ENCODE data around the gene IL4. TPM values are rescaled to one million over a fixed set of nuclear protein-coding genes. Genes with fewer than 3 reads are reported as not detected.

IL4 gene
- total and polyA plus RNA-seq, 9 of the 15 experiments (the other 6 are each of a cell fraction or from before 2014, with no cell fraction given), result 0.22 to 0.62 TPM; not detected in 7

- peak; percentile 26; the same call in 1 of the 2 replicates for TF ChIP-seq EP300 (IDR thresholded peaks at IDR 0.05; ENCODE audit: low read length)
- no peak for TF ChIP-seq CHD1 (IDR thresholded peaks at IDR 0.05; ENCODE audit: low read length)
- TF ChIP-seq, protein P1, sequence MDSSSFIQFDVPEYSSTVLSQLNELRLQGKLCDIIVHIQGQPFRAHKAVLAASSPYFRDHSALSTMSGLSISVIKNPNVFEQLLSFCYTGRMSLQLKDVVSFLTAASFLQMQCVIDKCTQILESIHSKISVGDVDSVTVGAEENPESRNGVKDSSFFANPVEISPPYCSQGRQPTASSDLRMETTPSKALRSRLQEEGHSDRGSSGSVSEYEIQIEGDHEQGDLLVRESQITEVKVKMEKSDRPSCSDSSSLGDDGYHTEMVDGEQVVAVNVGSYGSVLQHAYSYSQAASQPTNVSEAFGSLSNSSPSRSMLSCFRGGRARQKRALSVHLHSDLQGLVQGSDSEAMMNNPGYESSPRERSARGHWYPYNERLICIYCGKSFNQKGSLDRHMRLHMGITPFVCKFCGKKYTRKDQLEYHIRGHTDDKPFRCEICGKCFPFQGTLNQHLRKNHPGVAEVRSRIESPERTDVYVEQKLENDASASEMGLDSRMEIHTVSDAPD (CRISPR knock-in tag; IDR thresholded peaks at IDR 0.05), result 0 out of 2 replicates have a peak, but pooled peaks have one; percentile 70
- no peak for TF ChIP-seq TFAM (CRISPR knock-in tag; conservative IDR thresholded peaks at IDR 0.05)
- peak; percentile 61; the same call in 1 of the 2 replicates for TF ChIP-seq JUNB (CRISPR knock-in tag; conservative IDR thresholded peaks at IDR 0.05)
- no peak for TF ChIP-seq NFYB (IDR thresholded peaks at IDR 0.05; ENCODE audit: extremely low read depth, insufficient read length)
- TF ChIP-seq SETDB1 (IDR thresholded peaks at IDR 0.05; ENCODE audit: low read length), result no peak
- TF ChIP-seq, protein P2, sequence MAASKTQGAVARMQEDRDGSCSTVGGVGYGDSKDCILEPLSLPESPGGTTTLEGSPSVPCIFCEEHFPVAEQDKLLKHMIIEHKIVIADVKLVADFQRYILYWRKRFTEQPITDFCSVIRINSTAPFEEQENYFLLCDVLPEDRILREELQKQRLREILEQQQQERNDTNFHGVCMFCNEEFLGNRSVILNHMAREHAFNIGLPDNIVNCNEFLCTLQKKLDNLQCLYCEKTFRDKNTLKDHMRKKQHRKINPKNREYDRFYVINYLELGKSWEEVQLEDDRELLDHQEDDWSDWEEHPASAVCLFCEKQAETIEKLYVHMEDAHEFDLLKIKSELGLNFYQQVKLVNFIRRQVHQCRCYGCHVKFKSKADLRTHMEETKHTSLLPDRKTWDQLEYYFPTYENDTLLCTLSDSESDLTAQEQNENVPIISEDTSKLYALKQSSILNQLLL (CRISPR knock-in tag; IDR thresholded peaks at IDR 0.05; ENCODE audit: borderline replicate concordance), result no peak
- peak; percentile 81 for TF ChIP-seq ZNF75A (CRISPR knock-in tag; IDR thresholded peaks at IDR 0.05)
- TF ChIP-seq IRF9 (tag; IDR thresholded peaks at IDR 0.05), result peak; percentile 98
- TF ChIP-seq CEBPB (tag; IDR thresholded peaks at IDR 0.05), result 0 out of 2 replicates have a peak, but pooled peaks have one; percentile 14
- TF ChIP-seq, protein P3, sequence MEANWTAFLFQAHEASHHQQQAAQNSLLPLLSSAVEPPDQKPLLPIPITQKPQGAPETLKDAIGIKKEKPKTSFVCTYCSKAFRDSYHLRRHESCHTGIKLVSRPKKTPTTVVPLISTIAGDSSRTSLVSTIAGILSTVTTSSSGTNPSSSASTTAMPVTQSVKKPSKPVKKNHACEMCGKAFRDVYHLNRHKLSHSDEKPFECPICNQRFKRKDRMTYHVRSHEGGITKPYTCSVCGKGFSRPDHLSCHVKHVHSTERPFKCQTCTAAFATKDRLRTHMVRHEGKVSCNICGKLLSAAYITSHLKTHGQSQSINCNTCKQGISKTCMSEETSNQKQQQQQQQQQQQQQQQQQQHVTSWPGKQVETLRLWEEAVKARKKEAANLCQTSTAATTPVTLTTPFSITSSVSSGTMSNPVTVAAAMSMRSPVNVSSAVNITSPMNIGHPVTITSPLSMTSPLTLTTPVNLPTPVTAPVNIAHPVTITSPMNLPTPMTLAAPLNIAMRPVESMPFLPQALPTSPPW (CRISPR knock-in tag; IDR thresholded peaks at IDR 0.05), result peak; percentile 40; the same call in 1 of the 2 replicates
- TF ChIP-seq DACH1 (IDR thresholded peaks at IDR 0.05; ENCODE audit: partially characterized antibody), result no peak
- TF ChIP-seq, protein P4, sequence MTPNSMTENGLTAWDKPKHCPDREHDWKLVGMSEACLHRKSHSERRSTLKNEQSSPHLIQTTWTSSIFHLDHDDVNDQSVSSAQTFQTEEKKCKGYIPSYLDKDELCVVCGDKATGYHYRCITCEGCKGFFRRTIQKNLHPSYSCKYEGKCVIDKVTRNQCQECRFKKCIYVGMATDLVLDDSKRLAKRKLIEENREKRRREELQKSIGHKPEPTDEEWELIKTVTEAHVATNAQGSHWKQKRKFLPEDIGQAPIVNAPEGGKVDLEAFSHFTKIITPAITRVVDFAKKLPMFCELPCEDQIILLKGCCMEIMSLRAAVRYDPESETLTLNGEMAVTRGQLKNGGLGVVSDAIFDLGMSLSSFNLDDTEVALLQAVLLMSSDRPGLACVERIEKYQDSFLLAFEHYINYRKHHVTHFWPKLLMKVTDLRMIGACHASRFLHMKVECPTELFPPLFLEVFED (CRISPR knock-in tag; conservative IDR thresholded peaks at IDR 0.05), result peak; percentile 92
- no peak for TF ChIP-seq EP400 (IDR thresholded peaks at IDR 0.05)
- TF ChIP-seq, protein P5, sequence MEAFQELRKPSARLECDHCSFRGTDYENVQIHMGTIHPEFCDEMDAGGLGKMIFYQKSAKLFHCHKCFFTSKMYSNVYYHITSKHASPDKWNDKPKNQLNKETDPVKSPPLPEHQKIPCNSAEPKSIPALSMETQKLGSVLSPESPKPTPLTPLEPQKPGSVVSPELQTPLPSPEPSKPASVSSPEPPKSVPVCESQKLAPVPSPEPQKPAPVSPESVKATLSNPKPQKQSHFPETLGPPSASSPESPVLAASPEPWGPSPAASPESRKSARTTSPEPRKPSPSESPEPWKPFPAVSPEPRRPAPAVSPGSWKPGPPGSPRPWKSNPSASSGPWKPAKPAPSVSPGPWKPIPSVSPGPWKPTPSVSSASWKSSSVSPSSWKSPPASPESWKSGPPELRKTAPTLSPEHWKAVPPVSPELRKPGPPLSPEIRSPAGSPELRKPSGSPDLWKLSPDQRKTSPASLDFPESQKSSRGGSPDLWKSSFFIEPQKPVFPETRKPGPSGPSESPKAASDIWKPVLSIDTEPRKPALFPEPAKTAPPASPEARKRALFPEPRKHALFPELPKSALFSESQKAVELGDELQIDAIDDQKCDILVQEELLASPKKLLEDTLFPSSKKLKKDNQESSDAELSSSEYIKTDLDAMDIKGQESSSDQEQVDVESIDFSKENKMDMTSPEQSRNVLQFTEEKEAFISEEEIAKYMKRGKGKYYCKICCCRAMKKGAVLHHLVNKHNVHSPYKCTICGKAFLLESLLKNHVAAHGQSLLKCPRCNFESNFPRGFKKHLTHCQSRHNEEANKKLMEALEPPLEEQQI (IDR thresholded peaks at IDR 0.05), result no peak
- peak; percentile 19 for TF ChIP-seq TAF1 (IDR thresholded peaks at IDR 0.05; ENCODE audit: control insufficient read depth, extremely low read depth, insufficient read depth, low read length, severe bottlenecking)
- peak; percentile 52 for TF ChIP-seq NFIX (CRISPR knock-in tag; IDR thresholded peaks at IDR 0.05; ENCODE audit: low read depth)
Measured at GRCh38 chr5:132666310-132667123, 7.3 kb upstream of the IL4 start (continued).

All from K562 (cell line).